PFSK-1 (cell line): Measurements from ENCODE around the gene PAIP1.

ENCODE experiments used
- FOXP2 ChIP-seq: optimal IDR thresholded peaks from 2 replicates; pipeline ENCODE3; 2011; ENCODE audit warnings: borderline replicate concordance, control low read depth, inconsistent platforms; ENCODE audit not compliant: insufficient read depth; ENCODE audit errors: extremely low read length, extremely low read depth
- POLR2AphosphoS5 ChIP-seq: IDR thresholded peaks from 2 replicates; pipeline ENCODE4 v1.6.1; 2012; ENCODE audit warnings: low read depth, mild to moderate bottlenecking, control low read depth, low read length, moderate library complexity
- SIN3A ChIP-seq: IDR thresholded peaks from 2 replicates; pipeline ENCODE4 v1.6.1; 2012; ENCODE audit warnings: mild to moderate bottlenecking, low read length, moderate library complexity, borderline replicate concordance; ENCODE audit not compliant: insufficient read depth
- TAF1 ChIP-seq: IDR thresholded peaks from 2 replicates; pipeline ENCODE4 v1.6.1; 2012; ENCODE audit warnings: low read length, control low read depth, borderline replicate concordance; ENCODE audit not compliant: insufficient read depth
- TF ChIP-seq, protein P1 (sequence below), 2 experiments: IDR thresholded peaks; 2 replicates each; pipeline versions ENCODE4 v1.6.1 to v1.8.0; 2011 to 2012; ENCODE audit warnings: low read depth in 2 of 2, low read length in 2 of 2, control low read depth in 1 of 2, inconsistent platforms in 1 of 2, mild to moderate bottlenecking in 1 of 2, moderate library complexity in 1 of 2; ENCODE audit not compliant: insufficient read depth in 1 of 2

DNA sequence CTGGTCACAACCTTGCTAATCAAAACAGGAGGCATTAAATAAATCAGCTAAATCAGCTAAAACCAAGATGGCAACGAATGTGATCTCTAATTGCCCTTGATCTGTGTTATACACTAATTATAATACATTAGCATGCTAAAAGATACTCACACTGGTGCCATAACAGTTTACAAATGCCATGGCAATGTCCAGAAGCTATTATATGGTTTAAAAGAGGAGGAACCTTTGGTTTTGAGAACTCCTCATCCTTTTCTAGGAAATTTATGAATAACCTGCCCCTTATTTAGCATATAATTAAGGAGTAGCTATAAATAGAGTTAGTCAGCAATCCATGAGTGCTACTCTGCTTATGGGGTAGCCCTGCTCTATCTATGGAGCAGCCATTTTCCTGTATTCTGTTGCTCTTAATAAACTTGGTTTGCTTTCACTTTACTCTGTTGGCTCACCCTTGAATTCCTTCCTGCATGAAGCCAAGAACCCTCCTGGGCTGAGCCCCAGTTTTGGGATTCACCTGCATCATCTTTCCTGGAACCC lies 27.4 kb upstream of the PAIP1 start:
- TF ChIP-seq POLR2AphosphoS5, result no peak
- no peak for TF ChIP-seq SIN3A
- TF ChIP-seq, protein P1, sequence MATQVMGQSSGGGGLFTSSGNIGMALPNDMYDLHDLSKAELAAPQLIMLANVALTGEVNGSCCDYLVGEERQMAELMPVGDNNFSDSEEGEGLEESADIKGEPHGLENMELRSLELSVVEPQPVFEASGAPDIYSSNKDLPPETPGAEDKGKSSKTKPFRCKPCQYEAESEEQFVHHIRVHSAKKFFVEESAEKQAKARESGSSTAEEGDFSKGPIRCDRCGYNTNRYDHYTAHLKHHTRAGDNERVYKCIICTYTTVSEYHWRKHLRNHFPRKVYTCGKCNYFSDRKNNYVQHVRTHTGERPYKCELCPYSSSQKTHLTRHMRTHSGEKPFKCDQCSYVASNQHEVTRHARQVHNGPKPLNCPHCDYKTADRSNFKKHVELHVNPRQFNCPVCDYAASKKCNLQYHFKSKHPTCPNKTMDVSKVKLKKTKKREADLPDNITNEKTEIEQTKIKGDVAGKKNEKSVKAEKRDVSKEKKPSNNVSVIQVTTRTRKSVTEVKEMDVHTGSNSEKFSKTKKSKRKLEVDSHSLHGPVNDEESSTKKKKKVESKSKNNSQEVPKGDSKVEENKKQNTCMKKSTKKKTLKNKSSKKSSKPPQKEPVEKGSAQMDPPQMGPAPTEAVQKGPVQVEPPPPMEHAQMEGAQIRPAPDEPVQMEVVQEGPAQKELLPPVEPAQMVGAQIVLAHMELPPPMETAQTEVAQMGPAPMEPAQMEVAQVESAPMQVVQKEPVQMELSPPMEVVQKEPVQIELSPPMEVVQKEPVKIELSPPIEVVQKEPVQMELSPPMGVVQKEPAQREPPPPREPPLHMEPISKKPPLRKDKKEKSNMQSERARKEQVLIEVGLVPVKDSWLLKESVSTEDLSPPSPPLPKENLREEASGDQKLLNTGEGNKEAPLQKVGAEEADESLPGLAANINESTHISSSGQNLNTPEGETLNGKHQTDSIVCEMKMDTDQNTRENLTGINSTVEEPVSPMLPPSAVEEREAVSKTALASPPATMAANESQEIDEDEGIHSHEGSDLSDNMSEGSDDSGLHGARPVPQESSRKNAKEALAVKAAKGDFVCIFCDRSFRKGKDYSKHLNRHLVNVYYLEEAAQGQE (IDR thresholded peaks at IDR 0.05; ENCODE audit: insufficient read depth in 1 of 2, low read depth in 2 of 2, low read length in 2 of 2), result no peak
- TF ChIP-seq TAF1, result no peak
- TF ChIP-seq FOXP2, result no peak
